ENCODE results near the gene EEF1AKMT2.

The EEF1AKMT2 gene

GRCh38 chr10:124717041-124717757 lies 74.5 kb downstream of the EEF1AKMT2 start:
- ATAC-seq: no peak
- TF ChIP-seq TSHZ2 (CRISPR knock-in tag; IDR thresholded peaks at IDR 0.05) (no peak), SNAI2 (CRISPR knock-in tag; IDR thresholded peaks at IDR 0.05) (no peak), RARB (CRISPR knock-in tag; IDR thresholded peaks at IDR 0.05) (no peak), BACH2 (CRISPR knock-in tag; IDR thresholded peaks at IDR 0.05; ENCODE audit: borderline replicate concordance) (no peak), ARNTL (CRISPR knock-in tag; IDR thresholded peaks at IDR 0.05; ENCODE audit: borderline replicate concordance, low read depth) (no peak), ZNF565 (CRISPR knock-in tag; conservative IDR thresholded peaks at IDR 0.05; ENCODE audit: low read depth) (no peak), ZNF8 (CRISPR knock-in tag; IDR thresholded peaks at IDR 0.05) (no peak), ESRRG (CRISPR knock-in tag; IDR thresholded peaks at IDR 0.05) (no peak), CREB5 (CRISPR knock-in tag; IDR thresholded peaks at IDR 0.05; ENCODE audit: low read depth) (no peak), ZFP30 (CRISPR knock-in tag; IDR thresholded peaks at IDR 0.05) (no peak), POU6F1 (CRISPR knock-in tag; IDR thresholded peaks at IDR 0.05; ENCODE audit: borderline replicate concordance, low read depth) (no peak), GLIS3 (CRISPR knock-in tag; IDR thresholded peaks at IDR 0.05) (no peak)

GRCh38 chr10:124716369-124716768 lies 75.3 kb downstream of the EEF1AKMT2 start:
- ATAC-seq: no peak

More at GRCh38 chr10:124716369-124716768, 75.3 kb downstream of the EEF1AKMT2 start:
- TF ChIP-seq BACH2 (CRISPR knock-in tag; IDR thresholded peaks at IDR 0.05; ENCODE audit: borderline replicate concordance): no peak
- TF ChIP-seq TCF4 (CRISPR knock-in tag; IDR thresholded peaks at IDR 0.05; ENCODE audit: borderline replicate concordance): no peak
- no peak for TF ChIP-seq ZNF565 (CRISPR knock-in tag; conservative IDR thresholded peaks at IDR 0.05; ENCODE audit: low read depth)
- TF ChIP-seq ZC3H10 (CRISPR knock-in tag; IDR thresholded peaks at IDR 0.05): no peak
- no peak for TF ChIP-seq ESRRG (CRISPR knock-in tag; IDR thresholded peaks at IDR 0.05)
- TF ChIP-seq CREB5 (CRISPR knock-in tag; IDR thresholded peaks at IDR 0.05; ENCODE audit: low read depth): no peak
- TF ChIP-seq ZNF8 (CRISPR knock-in tag; IDR thresholded peaks at IDR 0.05): no peak
- no peak for TF ChIP-seq PATZ1 (CRISPR knock-in tag; IDR thresholded peaks at IDR 0.05; ENCODE audit: borderline replicate concordance)
- TF ChIP-seq CSRNP3 (CRISPR knock-in tag; IDR thresholded peaks at IDR 0.05): no peak
- TF ChIP-seq ISL1 (CRISPR knock-in tag; IDR thresholded peaks at IDR 0.05): no peak
- TF ChIP-seq SNAI2 (CRISPR knock-in tag; IDR thresholded peaks at IDR 0.05): no peak
- TF ChIP-seq OSR1 (CRISPR knock-in tag; IDR thresholded peaks at IDR 0.05): no peak

All from SK-N-SH treated with all-trans-retinoic acid at 6 μM for 48 hours (cell line).